Measurements from ENCODE around the gene GOLGA1.

The GOLGA1 gene

DNA sequence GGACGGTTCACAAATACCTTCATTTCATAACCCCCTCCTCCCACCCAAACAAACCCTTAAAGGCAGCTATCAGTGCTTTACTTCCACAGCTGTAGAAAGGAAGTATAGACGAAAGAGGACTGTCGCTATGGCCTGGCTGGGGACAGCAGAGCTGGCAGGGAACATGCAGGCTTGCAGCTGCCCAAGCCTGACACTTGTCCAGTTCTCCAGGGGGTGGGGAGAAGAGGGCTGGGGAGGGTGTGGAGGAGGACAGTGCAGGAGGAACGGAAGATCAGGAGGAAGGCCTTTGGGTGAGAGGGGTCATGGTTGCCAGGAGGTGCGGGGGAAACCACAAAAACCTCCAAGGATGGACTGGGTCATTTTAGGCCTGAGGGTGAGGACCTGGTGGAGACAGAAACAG is 53.1 kb downstream of the GOLGA1 start:
- FAIRE-seq (no peak), DNase-seq (ENCODE audit: extremely low spot score, insufficient read length, low read depth) (no peak)

DNA sequence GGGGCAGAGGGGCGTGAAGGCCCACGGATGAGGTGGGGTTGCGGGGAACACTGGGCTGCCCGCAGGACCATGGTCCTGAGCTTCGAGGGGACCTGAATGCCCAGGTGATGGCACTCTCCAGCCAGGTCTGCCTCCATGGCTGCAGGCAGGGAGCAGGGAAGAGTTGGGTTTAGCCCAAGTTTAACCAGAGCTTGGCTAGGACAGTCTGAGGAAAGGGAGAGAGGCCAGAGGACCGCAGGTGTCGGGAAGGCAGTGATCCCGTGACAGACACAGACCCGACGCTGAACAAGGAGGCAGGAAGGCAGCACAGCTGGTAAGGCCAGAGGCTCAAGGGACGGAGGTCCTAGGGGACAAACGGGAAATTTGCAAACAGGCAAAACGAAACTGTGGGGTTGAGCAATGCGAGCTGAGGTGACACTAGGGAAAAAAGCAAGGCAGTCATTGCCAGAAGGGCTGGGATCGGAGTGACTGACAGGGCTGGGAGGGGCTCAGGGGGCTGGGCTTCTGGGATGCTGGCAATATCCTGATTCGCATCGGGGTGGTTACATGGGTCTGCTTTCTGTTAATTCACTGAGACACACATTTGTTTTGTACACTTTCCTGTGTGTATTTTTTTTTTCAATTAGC is 53.9 kb downstream of the GOLGA1 start:
- DNase-seq (ENCODE audit: extremely low spot score, insufficient read length, low read depth) (no peak), FAIRE-seq (no peak)

DNA sequence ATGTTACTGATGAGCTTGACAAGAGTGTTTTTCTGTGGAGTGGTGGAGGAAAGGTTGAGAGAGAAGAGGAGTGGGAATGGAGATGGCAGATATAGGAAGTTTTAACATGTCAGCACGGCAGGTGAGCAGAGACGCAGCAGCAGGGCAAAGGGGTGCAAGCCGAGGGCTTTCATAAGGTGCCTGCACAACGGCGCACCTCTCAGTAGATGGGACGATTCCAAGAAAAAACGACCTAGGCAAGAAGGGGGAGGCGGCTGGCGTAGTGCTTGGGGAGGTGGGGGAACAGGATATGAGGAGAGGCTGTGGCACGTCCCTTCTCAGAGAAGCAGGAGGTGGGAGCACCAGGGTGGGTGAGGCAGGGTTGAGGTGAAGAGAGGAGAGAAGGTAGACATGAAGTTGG is 54.4 kb downstream of the GOLGA1 start:
- no peak for FAIRE-seq
- no peak for DNase-seq (ENCODE audit: extremely low spot score, insufficient read length, low read depth)

DNA sequence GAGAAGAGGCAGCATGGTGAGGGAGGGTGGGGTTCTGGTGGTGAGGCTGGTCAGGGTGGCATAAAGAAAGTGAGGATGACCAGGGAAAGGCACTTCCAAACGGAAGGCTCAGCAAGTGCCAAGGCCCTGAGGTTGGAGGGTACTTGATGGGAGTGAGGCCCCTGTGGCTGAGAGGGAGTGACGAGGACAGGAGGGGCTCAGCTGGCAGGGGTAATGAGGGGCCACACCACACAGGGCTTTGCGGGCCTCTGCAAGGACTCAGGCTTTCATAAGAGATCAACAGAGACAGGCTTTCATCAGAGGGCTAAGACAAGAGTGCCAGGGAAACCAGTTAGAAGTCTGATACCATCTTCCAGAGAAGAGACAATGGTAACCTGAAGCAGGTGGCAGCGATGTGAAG is 55.3 kb downstream of the GOLGA1 start:
- DNase-seq (ENCODE audit: extremely low spot score, insufficient read length, low read depth) = no peak
- FAIRE-seq = no peak

DNA sequence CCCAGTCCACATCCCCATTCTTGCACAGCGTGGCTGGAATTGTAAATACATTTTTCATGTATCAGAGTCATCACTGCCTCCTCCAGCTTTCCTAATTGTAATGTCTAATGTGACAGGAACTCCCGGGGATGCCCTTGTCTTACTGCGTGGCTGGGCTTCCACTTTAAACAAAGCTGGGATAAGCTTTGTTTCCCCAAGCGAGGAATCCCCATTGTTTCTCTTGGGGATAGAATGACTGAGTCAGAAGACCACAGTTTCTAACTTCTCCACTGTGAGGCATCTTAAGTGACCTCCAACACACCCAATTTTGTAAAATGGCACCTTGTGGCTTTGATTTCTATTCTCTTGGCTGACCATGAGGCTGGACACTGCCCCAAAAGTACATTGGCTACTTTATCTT is 56.5 kb downstream of the GOLGA1 start:
- DNase-seq (ENCODE audit: extremely low spot score, insufficient read length, low read depth) (no peak), FAIRE-seq (no peak)

DNA sequence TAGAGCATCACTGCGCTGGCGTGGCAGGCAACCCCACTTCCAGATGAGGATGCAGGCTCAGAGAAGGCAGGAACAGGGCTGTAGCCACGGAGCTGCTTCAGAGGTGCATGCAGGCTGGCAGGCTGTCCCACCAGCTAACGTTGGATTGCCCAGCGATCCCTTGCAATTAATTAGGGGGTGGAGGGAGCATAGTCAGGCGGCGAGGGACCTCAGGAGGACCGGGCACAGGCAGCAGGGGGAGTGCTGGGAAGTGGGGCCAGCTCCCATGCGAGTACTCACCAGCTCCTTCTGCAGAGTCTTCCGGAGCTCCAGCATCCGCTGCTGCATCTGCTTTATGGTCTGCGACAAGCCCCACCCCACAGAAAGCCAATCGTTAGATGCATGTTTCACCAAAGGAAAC is 58.7 kb downstream of the GOLGA1 start:
- FAIRE-seq = no peak
- DNase-seq (ENCODE audit: extremely low spot score, insufficient read length, low read depth) = no peak

DNA sequence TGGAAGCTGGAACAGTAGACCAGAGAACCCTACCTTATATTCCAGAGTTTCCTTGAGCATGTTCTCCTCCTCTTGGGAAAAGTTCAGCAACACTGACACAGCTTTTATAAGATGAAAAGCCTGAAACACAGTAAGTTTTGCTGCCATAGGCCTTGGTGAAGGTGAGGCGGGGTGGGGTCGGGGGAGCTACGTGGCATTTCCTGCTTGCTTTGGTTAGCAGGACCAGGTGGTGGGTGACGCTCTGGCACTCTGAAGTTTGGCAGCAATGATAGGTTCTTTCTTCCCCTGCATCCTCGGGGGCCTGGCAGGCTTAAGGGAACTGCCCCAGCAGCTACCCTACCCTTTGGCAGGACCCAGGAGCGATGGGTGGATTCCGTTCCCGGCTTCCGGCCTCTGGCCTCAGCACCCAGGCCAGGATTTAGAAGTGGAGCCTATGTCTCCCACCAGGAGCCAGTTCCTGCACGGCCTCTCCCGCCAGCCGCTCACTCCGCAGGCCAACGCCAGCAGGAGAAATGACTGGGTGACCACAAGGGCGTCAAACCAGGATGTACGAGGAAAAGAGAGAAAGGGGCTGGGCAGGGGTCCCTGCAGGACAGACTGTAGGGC is 59.6 kb downstream of the GOLGA1 start:
- FAIRE-seq (no peak), DNase-seq (ENCODE audit: extremely low spot score, insufficient read length, low read depth) (no peak)

DNA sequence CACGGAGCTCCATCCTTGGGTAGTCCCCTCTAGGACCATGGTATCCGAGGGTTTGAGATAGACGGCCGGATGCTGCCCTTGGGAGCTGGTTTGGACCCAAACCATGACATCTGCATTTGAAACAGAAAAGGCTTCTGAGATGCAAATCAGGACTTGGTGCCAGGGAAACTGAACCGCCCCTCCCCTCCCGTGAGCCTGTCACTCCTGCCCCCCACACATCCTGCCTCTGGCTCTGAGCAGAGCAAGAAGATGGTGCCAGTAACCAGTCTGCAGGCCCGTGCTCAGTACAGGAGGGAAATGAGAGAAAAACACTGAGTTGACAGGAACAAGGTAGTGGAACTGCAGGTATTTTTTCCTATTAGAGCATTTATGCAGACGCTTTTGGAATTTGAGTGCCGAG is 60.4 kb downstream of the GOLGA1 start:
- DNase-seq (ENCODE audit: extremely low spot score, insufficient read length, low read depth) (no peak), FAIRE-seq (no peak)

DNA sequence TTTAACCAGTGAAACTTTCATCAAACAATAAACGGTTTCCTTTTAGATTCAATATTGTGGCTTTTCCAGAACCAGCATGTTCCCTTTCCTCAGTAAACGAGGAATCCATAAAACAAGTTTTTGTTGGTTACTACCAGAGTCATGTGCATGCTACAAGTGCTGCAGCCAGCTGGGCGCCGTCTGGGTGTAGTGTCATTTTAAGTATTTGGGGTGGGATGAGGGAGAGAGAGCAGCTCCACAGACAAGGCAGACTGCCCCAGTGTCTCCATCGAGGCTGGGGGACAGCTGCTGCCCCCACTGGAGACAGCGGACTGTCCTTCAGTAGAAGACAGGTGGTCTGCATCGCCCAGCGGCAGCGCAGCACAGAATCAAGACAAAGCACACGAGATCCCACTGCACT is 61.7 kb downstream of the GOLGA1 start:
- DNase-seq (ENCODE audit: extremely low spot score, insufficient read length, low read depth) (no peak), FAIRE-seq (no peak)

DNA sequence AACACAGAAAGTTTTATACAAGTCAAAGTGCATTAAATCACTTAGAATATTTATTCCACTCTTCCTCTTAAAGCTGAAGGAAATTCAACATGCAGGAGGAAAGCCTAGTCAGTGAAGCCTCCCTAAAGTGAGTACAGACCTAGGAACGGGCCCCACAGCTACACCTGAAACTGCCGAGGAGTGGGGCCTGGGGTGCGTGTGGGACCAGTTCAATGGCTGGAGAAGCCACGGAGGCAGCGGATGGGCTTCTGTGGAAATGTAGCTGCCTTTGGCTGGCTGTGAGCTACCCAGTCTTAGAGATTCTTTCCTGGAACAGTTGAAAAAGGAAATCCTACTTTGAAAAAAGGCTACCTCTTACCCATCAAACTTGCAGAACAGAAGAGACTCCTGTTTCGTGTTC is 62.4 kb downstream of the GOLGA1 start:
- DNase-seq (ENCODE audit: extremely low spot score, insufficient read length, low read depth) = no peak
- no peak for FAIRE-seq

DNA sequence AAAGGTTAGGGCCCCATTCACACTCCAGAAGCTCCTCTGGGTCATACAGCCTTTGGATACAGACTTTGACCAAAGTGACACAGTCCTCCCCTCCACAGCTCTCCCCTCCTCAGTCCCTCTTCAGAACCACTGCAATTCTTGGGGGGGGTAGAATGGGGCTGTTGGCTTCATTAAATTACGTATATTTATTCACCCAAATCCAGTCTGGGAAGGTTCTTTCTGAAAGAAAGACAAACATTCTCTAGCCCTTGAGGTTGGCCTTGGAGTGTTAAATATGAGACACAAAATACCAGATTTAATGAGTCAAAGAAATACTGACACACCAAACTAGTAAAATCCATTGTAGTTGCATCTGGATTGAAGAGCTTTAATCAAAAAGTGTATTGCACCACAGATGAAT is 62.9 kb downstream of the GOLGA1 start:
- DNase-seq (ENCODE audit: extremely low spot score, insufficient read length, low read depth) = no peak
- FAIRE-seq = no peak

DNA sequence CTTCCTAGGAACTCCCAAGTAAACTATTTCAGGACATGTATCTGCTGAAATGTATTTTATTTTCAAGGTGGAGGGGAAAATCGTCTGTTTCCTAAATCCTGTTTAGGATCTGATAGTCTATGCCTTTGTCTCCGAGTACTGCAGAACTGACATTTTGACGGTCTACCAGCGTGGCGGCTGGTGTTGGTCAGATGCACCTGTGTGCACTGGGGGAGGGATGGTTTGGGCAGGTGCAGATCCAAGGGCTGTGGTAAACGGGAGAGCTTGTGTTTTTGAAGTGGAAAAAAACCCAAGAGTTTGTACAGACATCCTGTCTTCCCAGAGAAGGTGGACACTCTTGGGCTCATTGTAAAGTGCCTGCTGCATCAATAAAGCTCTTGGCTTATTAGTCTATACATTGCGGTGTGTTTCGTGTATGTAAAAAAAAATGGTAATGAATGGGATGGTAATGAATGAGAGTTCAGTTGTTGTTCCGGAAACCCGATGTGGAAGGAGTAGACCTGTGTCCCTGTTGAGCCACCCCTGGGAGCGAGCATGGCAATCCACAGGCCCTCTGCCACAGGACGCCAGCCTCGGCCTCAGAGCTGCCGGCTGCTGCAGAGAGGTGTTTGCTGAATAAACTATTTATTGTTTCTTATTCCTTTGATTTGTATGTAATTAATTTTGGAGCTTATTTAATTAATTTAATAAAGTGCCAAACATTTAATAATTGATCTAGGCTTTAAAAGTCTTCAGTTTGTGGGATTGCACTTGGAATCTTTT is 63.7 kb downstream of the GOLGA1 start:
- FAIRE-seq (no peak), DNase-seq (ENCODE audit: extremely low spot score, insufficient read length, low read depth) (no peak)

DNA sequence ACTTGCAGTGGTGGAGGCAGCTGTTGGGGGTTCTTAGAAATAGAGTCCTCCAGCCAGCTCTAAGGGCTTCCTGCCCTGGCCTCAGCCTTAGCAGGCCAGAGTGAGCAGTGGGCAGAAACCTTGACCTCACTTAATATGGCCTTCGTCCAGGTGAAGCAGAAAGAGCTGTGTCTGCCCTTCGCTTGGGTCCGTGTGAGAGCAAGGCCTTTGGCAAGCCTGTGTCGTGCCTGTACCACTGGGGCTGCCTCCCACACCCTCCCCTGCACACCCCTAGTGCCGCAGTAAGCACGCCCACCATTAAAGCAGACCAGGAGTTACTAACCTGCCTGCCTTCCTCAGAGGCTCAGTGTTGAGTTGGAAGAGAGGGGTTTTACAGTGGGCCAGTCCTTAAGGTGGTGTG is 65.4 kb downstream of the GOLGA1 start:
- no peak for FAIRE-seq
- DNase-seq (ENCODE audit: extremely low spot score, insufficient read length, low read depth) = no peak

DNA sequence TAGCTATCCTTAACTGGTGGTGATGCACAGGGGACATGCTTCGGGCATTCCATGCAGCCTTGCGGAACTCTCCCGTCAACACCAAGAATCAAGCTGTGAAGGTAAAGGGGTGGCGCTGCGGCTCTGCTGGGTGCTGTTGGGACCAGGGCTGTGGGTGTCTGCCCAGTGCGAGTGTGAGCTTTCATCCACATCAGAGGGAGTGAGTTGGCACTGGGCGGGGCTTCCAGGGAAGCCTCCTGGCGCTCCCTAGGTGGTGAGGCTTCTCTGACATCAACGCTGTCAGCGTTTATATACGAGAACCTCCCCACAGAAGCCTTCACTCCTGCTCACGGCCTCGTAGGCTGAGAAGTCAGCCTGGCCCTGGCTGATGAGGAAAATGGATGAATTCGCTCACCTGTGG is 67.2 kb downstream of the GOLGA1 start:
- no peak for DNase-seq (ENCODE audit: extremely low spot score, insufficient read length, low read depth)
- no peak for FAIRE-seq

DNA sequence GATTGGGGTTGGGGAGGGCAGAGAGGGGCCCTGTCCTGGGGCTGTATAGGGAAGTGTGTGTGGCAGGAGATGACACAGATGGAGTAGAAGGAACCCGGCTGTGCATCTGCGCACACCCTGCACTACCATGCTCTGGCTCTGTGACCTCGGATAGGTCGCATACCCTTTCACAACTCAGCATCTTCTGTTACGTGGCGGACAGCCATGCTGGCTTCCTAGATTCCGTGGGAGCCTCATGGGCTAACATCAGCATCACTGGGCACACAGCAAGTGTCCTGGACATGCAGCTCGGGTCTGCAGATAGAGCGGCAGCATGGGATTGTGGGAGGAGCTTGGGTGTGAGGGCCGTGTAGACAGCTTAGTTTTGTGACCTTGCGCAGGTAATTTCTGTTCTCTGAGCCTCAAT is 69.7 kb downstream of the GOLGA1 start:
- peak; percentile 33 for FAIRE-seq
- DNase-seq (ENCODE audit: extremely low spot score, insufficient read length, low read depth) = no peak

DNA sequence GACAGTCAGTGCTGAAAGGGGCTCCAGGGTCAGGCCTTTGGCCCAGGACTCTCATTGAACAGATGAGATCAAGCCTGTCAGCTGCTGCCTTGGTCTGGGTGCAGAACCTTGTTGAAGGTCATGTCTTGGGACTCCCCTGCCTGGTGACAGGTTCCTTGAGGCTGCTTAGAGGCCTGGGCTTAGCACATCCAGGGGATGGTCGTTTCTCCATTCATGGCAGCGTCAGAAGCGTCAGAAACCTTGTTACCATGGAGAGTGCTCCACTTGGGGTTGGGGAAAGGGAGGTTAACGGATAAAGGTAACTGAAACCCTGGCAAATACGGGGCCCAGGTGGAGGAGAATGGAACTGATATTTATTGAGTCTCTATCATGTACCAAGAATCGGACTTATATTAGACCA is 70.2 kb downstream of the GOLGA1 start:
- no peak for DNase-seq (ENCODE audit: extremely low spot score, insufficient read length, low read depth)
- no peak for FAIRE-seq

DNA sequence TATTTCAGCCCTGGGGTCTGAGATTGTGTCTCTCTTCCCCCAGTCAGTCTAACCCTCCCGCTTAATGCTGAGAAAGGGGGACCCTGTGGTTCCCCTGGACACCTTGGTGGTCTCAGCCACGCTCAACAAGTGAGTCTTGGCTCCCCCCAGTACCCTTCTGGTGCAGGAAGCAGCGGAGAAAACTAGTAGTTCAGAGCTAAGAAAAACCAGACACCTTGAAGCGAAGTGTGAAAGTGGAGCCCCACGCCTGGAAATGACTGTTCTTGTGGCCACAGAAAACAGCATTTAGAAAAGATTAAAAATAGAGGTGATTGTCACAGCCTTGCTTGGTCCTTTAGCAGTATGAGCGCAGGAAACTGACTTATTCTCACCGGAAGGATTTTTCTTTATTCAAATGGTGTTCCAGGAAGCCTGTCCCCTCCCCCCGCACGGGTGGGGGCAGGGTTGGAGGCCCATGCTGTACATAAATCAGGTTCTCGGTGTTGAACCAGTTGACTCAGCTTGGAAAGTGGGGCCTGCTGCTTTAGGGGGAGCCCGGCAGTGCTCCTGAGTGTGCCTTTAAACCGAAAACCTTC is 70.8 kb downstream of the GOLGA1 start:
- peak; percentile 82 for FAIRE-seq
- no peak for DNase-seq (ENCODE audit: extremely low spot score, insufficient read length, low read depth)

DNA sequence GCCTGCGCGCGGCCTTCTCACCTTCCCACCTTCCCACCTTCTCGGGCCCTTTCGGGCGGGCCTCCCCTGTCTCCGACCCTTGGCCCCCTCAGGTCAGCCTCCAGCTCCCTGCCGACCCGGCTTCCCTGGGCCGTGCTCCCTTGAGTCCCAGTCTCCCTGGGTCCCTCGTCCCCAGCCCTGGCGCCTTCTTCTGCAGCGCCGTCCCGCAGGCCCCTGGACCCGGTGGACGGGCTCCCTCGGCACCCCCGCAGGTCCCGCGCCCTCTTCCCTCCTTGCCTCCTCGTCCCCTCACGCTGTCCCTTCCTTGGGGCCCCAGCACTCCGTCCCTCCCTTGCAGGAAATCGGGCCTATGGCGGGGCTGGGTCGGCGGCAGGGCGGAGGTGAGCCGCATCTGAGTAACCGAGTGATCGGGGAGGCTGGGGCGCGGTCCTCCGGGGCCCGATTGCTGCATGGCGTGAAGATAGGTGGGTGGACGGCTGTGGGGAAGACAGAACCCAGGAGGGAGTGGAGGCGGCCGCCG is 71.4 kb downstream of the GOLGA1 start:
- no peak for DNase-seq (ENCODE audit: extremely low spot score, insufficient read length, low read depth)
- no peak for FAIRE-seq

DNA sequence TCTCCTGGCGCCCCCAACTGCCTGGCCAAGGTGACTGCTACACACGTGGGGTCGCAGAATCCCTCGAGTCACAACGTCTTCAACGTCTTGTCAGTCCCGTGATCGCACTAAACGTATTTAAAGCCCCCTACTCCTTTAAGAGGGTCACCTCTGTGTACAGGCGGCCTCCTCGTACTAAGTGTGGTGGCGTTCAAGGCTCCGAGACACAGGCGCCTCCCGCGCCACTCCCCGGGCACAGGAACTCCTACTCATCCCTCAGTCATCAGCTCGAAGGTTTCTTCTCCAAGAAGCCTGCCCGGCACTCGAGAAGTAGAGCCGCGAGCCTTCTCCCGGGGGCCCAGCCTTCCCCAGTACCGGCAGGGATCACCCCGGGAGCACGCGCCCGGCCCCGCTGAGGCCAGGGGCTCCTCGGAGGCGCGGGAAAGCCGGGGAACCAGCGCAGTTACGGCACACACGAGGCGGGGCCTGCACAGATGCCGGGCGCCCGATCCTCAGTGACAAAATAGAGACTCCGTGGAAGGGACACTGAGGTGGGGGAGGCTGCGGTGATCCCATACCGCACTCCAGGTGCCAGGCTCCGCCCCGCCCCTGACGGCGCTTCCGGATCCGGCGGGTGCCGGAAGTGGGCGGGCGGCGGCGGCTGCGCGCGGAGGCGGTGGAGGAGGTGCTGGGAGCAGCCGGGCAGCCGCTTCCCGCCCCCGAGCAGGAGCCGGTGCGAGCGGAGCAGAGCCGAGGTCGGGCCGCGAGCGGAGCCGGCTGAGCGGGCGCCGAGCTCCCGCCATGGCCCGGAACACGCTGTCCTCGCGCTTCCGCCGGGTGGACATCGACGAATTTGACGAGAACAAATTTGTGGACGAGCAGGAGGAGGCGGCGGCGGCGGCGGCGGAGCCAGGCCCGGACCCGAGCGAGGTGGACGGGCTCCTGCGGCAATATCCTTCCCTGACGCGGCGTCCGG is 72.1 kb downstream of the GOLGA1 start:
- peak; percentile 64 for FAIRE-seq
- peak; percentile 87 for DNase-seq (ENCODE audit: extremely low spot score, insufficient read length, low read depth)

DNA sequence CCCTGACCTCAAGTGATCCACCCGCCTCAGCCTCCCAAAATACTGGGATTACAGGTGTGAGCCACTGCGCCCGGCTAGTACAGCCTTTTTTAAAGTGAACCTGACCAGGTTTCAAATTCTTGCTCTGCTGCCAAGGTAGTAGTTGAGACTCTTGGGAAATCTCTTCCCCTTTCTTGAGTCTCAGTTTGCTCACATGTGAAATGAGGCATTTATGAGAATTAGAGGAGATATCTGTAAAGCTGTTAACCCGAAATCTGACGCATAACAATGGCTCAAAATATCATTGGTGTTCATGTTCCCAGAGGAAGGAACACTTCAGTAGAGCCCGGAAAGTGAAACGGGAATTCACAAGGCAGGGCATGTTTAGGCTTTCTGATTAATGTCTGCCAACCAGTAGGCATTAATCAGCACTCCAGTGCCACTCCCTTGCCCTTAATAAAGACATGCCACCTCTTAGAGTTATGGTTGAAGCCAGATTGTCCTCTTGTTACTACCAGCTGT is 77.5 kb downstream of the GOLGA1 start:
- no peak for DNase-seq (ENCODE audit: extremely low spot score, insufficient read length, low read depth)
- no peak for FAIRE-seq

All from GM18507 (cell line).